GM12878 (cell line): Measurements from ENCODE around the gene ATF2. TPM values are rescaled to one million over a fixed set of nuclear protein-coding genes. Genes with fewer than 3 reads are reported as not detected.

Source experiments
- ATAC-seq: fragments of 200-7000 bp; cut with Tn5 transposase; 3 replicates; pipeline ENCODE4 v1.9.1; 2020; ENCODE audit warnings: mild to moderate bottlenecking, moderate library complexity
- BruUV-seq: library from RNA; stranded (reverse); fragments of 400-500 nt; replicated peaks from 2 replicates; lab custom pipeline; 2021; lab: Mats Ljungman, UMichigan
- CTCF ChIA-PET: fragments of 300-600 bp; sonication (Branson Sonifier 250); formaldehyde crosslinking; extraction: SDS; loops from one replicate; lab custom pipeline; 2021; ENCODE audit warnings: inconsistent platforms; lab: Yijun Ruan, JAX
- POLR2A ChIA-PET: fragments of 350-600 bp; formaldehyde crosslinking; extraction: SDS; loops from one replicate; lab custom pipeline; 2021; ENCODE audit warnings: inconsistent platforms; lab: Charles Lee
- RAD21 ChIA-PET: fragments of 300-600 bp; sonication (Branson Sonifier 250); formaldehyde crosslinking; loops from one replicate; lab custom pipeline; 2023; ENCODE audit warnings: antibody characterized with exemption; ENCODE audit not compliant: unreplicated experiment; lab: Charles Lee
- SMC1A ChIA-PET: fragments of 300-600 bp; sonication (Branson Sonifier 250); formaldehyde crosslinking; loops from one replicate; lab custom pipeline; 2023; ENCODE audit not compliant: unreplicated experiment, uncharacterized antibody; lab: Charles Lee
- DNase-seq: peaks from one replicate; pipeline ENCODE4 v3.0.0-alpha.2; 2011; ENCODE audit warnings: low read depth, low spot score
- FAIRE-seq: peaks from 3 replicates; lab custom pipeline; 2011; peaks lifted over from hg19 to GRCh38; lab: Jason Lieb, UNC
- H2AFZ ChIP-seq: 2 replicates; pipeline ENCODE4 v1.6.0; 2011; ENCODE audit warnings: low read depth, low read length, control low read depth; ENCODE audit not compliant: control insufficient read depth
- H3K27ac ChIP-seq: 2 replicates; pipeline ENCODE4 v1.5.1; 2011; ENCODE audit warnings: control low read depth; ENCODE audit not compliant: control insufficient read depth, insufficient read depth
- H3K27me3 ChIP-seq, 2 experiments: replicated peaks in 1 of 2; 2 replicates each; pipeline versions ENCODE4 v1.6.0 to v1.6.1; 2011; ENCODE audit warnings: low read length in 1 of 2; ENCODE audit not compliant: control insufficient read depth in 2 of 2, insufficient read depth in 2 of 2
- H3K36me3 ChIP-seq, 2 experiments: 2 replicates each; pipeline ENCODE4 v1.5.1; 2011; ENCODE audit warnings: low read length in 1 of 2; ENCODE audit not compliant: control insufficient read depth in 2 of 2, insufficient read depth in 2 of 2
- H3K4me1 ChIP-seq: 2 replicates; pipeline ENCODE4 v1.6.1; 2011; ENCODE audit warnings: mild to moderate bottlenecking, low read length, moderate library complexity, mixed read lengths; ENCODE audit not compliant: control insufficient read depth, insufficient read depth
- H3K4me2 ChIP-seq: 2 replicates; pipeline ENCODE4 v1.6.0; 2011; ENCODE audit warnings: control low read depth; ENCODE audit not compliant: control insufficient read depth, insufficient read depth
- H3K4me3 ChIP-seq: fragments of 200-600 bp; sonication (generic); 2 replicates; pipeline ENCODE4 v1.5.1; 2016
- H3K79me2 ChIP-seq: 2 replicates; pipeline ENCODE4 v1.6.0; 2011; ENCODE audit warnings: low read length; ENCODE audit not compliant: control insufficient read depth, insufficient read depth
- H3K9ac ChIP-seq: 2 replicates; pipeline ENCODE4 v1.8.0; 2011; ENCODE audit warnings: low read length, control low read depth, mixed read lengths; ENCODE audit not compliant: control insufficient read depth, insufficient read depth
- H3K9me3 ChIP-seq: replicated peaks from 3 replicates; pipeline ENCODE4 v1.5.1; 2011; ENCODE audit warnings: mild to moderate bottlenecking, low read length; ENCODE audit not compliant: control insufficient read depth, insufficient read depth
- H4K20me1 ChIP-seq: 2 replicates; pipeline ENCODE4 v1.6.0; 2011; ENCODE audit not compliant: control insufficient read depth, insufficient read depth
- ETV6 ChIP-seq, 2 experiments: fragments of 450-650 bp in 1 of 2; IDR thresholded peaks in 1 of 2; conservative IDR thresholded peaks in 1 of 2; 2 replicates each; pipeline ENCODE4 v1.6.1; 2014; ENCODE audit warnings: antibody characterized with exemption in 1 of 2, borderline replicate concordance in 1 of 2, low read depth in 1 of 2, mild to moderate bottlenecking in 1 of 2, moderate library complexity in 1 of 2
- HSF1 ChIP-seq: fragments of 150-350 bp; IDR thresholded peaks from 2 replicates; pipeline ENCODE4 v1.6.1; 2014; ENCODE audit warnings: mild to moderate bottlenecking, low read depth, low read length
- NR2C2 ChIP-seq: IDR thresholded peaks from 2 replicates; pipeline ENCODE4 v1.6.1; 2011; ENCODE audit warnings: borderline replicate concordance, low read depth; ENCODE audit not compliant: control insufficient read depth, insufficient read length
- RAD21 ChIP-seq: IDR thresholded peaks from 2 replicates; pipeline ENCODE4 v1.6.1; 2011; ENCODE audit warnings: mild to moderate bottlenecking, low read depth, low read length, moderate library complexity; ENCODE audit not compliant: insufficient read depth
- SIN3A ChIP-seq: IDR thresholded peaks from 2 replicates; pipeline ENCODE4 v1.6.1; 2012; ENCODE audit warnings: low read depth, low read length, improper control_type of control experiment
- ZBED1 ChIP-seq: IDR thresholded peaks from 2 replicates; pipeline ENCODE4 v1.6.1; 2016; ENCODE audit warnings: borderline replicate concordance
- in situ Hi-C: fragments of 300-500 bp; cut with MboI; formaldehyde crosslinking; loops from 9 replicates; pipeline ENCODE4 v1.14.3; 2018; ENCODE audit warnings: mixed read lengths
- intact Hi-C: fragments of 100-400 bp; cut with micrococcal nuclease; formaldehyde crosslinking; loops from one replicate; pipeline ENCODE4 v1.14.2; 2022; ENCODE audit not compliant: unreplicated experiment
- polyA plus RNA-seq, 11 experiments: library from polyadenylated mRNA; depleted of rRNA in 4 of 11; unstranded in 6 of 11; stranded (reverse) in 5 of 11; fragments of >200 nt; fragmentation: Nextera tagmentation in 4 of 11; fragmentation: Illumina TruSeq in 1 of 11; extraction: Ambion mirVana in 4 of 11; extraction: Trizol in 1 of 11; gene quantifications; 1 replicate in 1 of 11; 2 replicates in 10 of 11; pipeline versions ENCODE4 v1.2.1 to v1.2.3, GENCODE V29; 2011 to 2016; ENCODE audit warnings: inconsistent platforms in 2 of 11, missing spikeins in 2 of 11, low read depth in 1 of 11
- total RNA-seq, 4 experiments: library from RNA; depleted of rRNA in 3 of 4; stranded (reverse); fragments of >200 nt in 3 of 4; fragmentation: Illumina TruSeq in 1 of 4; extraction: Trizol in 1 of 4; gene quantifications; 2 replicates each; pipeline versions ENCODE4 v1.2.1 to v1.2.3, GENCODE V29; 2013 to 2021

Gene ATF2
- total and polyA plus RNA-seq, 10 of the 15 experiments (the other 5 are each of a cell fraction or from before 2014, with no cell fraction given) = 10.3 to 78.0 (median 36.0) TPM

DNA sequence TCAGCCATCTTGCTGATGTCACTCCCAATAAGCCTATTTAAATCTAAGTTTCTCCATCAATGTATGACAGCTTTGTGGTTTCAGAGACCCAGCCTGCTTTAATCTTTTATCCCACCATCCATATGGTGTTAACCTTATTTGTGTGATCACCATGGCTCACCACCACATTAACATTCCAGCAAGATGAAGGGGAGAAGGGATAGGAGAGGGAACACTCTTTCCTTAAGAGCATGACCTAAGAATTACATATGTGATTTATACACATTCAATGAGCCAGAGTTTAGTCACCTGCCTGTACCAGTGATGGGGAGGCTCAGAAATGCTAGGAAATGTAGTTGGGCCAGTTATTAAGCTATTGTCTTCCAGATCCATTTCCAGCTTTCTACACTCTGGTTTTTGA lies 118.3 kb downstream of the ATF2 start:
- in situ Hi-C loops (no loop called here), intact Hi-C loops (no loop called here)
- Histone ChIP-seq H3K27ac (no peak overlapping the region), H2AFZ (no peak overlapping the region), H3K4me1 (no peaks in the 10 kb centered on the region), H3K4me2 (no peak overlapping the region), H3K9ac (no peak overlapping the region), H3K79me2 (no peaks in the 10 kb centered on the region), H3K9me3 (no peaks in the 10 kb centered on the region), H3K36me3 (no peaks in the 10 kb centered on the region), H3K27me3 (no peaks in the 10 kb centered on the region), H3K4me3 (no peak overlapping the region), H4K20me1 (no peaks in the 10 kb centered on the region)
- no TSS peak for BruUV-seq
- ChIA-PET POLR2A (no interaction called here), CTCF (interaction anchor here (0.5 to 1.6 kb wide), 3 partner anchors 13 to 988 kb away, joined by 3 to 4 read pairs (median 4); no protein-coding TSS in a partner anchor), SMC1A (interaction anchor here (2.9 kb wide), 1 partner anchor 55 kb away, joined by 11 read pairs; no protein-coding TSS in a partner anchor), RAD21 (no interaction called here)
- FAIRE-seq = no peak
- DNase-seq = no peak
- TF ChIP-seq RAD21 (no peak), SIN3A (no peak), HSF1 (no peak), NR2C2 (no peak), ZBED1 (no peak), ETV6 (conservative IDR thresholded peaks at IDR 0.05 in 1 of 2, IDR thresholded peaks at IDR 0.05 in 1 of 2; ENCODE audit: borderline replicate concordance in 1 of 2, low read depth in 1 of 2) (no peak)
- ATAC-seq = no peak
